BE2C (cell line): ENCODE data around the gene OSR1.
"Not testable (repeated sequence)": the region's sequence is repeated elsewhere in the genome, so short reads cannot be mapped to it uniquely, and the experiment has no call there.

Source experiments
- DNase-seq: peaks from one replicate; pipeline ENCODE4 v3.0.0-alpha.2; 2020
- H3K27me3 ChIP-seq: fragments of 250-450 bp; sonication (Bioruptor Pico); 2 replicates; pipeline ENCODE4 v1.5.1; 2020; ENCODE audit warnings: mild to moderate bottlenecking
- H3K36me3 ChIP-seq: fragments of 250-450 bp; sonication (Bioruptor Pico); 2 replicates; pipeline ENCODE4 v1.5.1; 2020; ENCODE audit warnings: mild to moderate bottlenecking
- H3K4me1 ChIP-seq: fragments of 250-450 bp; sonication (Bioruptor Pico); 2 replicates; pipeline ENCODE4 v1.5.1; 2020
- H3K4me3 ChIP-seq: 2 replicates; pipeline ENCODE4 v1.5.1; 2011; ENCODE audit warnings: low read depth, low read length
- H3K9me3 ChIP-seq: fragments of 250-450 bp; sonication (Bioruptor Pico); 2 replicates; pipeline ENCODE4 v1.5.1; 2020
- TF ChIP-seq, protein P1 (sequence below): IDR thresholded peaks from 2 replicates; pipeline ENCODE4 v1.5.1; 2012; ENCODE audit warnings: mild to moderate bottlenecking, low read depth, low read length

The OSR1 gene

DNA sequence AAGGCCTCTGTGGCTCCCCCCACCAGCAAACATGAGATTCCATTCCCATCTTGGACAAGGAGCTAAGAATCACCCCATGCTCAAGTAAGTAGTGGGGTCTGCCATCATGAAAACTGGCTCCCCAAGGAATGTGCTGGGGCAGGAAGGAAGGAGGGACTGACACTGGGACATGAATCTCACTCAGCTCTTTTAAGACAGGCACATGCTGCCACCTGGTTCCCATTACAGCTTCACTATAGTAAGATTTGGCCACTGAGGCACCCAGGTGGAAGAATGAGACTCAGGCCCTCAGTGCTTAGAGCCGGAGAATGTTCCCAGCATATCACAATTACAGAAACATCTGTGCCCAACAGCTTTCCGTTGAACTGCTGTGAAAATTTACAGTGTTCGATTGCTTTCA is 38.7 kb downstream of the OSR1 start:
- Histone ChIP-seq H3K9me3 (no peaks in the 10 kb centered on the region), H3K36me3 (no peaks in the 10 kb centered on the region), H3K27me3 (no peaks in the 10 kb centered on the region), H3K4me3 (no peak overlapping the region), H3K4me1 (no peaks in the 10 kb centered on the region)
- no peak for DNase-seq
- TF ChIP-seq, protein P1, sequence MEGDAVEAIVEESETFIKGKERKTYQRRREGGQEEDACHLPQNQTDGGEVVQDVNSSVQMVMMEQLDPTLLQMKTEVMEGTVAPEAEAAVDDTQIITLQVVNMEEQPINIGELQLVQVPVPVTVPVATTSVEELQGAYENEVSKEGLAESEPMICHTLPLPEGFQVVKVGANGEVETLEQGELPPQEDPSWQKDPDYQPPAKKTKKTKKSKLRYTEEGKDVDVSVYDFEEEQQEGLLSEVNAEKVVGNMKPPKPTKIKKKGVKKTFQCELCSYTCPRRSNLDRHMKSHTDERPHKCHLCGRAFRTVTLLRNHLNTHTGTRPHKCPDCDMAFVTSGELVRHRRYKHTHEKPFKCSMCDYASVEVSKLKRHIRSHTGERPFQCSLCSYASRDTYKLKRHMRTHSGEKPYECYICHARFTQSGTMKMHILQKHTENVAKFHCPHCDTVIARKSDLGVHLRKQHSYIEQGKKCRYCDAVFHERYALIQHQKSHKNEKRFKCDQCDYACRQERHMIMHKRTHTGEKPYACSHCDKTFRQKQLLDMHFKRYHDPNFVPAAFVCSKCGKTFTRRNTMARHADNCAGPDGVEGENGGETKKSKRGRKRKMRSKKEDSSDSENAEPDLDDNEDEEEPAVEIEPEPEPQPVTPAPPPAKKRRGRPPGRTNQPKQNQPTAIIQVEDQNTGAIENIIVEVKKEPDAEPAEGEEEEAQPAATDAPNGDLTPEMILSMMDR = no peak

GRCh38 chr2:19319064-19319463 is 39.4 kb downstream of the OSR1 start:
- Histone ChIP-seq H3K27me3 (no peaks in the 10 kb centered on the region), H3K4me3 (no peak overlapping the region), H3K36me3 (no peaks in the 10 kb centered on the region), H3K9me3 (no peaks in the 10 kb centered on the region), H3K4me1 (no peaks in the 10 kb centered on the region)
- DNase-seq = no peak
- TF ChIP-seq, protein P1 = no peak

DNA sequence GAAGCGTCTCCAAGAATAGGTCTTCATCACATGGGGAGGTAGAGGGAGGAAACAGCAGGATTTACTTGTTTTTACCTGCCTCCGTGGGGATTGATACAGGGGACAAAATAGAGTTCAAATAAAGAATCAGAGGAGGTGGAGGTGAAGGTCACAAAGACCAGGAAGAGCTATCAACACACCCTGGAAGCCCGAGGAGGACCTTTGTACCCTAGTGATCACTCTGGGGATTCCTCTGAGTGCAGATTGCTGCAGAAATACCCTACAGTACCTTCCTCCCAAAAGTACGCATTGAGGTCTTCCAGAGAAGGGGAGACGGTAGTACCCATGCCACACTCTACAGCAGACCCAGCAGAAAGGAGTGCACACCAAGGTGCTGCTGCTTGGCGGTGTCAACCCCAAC is 44.9 kb downstream of the OSR1 start:
- Histone ChIP-seq H3K27me3 (no peaks in the 10 kb centered on the region), H3K9me3 (no peaks in the 10 kb centered on the region), H3K36me3 (no peaks in the 10 kb centered on the region), H3K4me3 (no peak overlapping the region), H3K4me1 (no peaks in the 10 kb centered on the region)
- no peak for DNase-seq
- TF ChIP-seq, protein P1 = no peak

DNA sequence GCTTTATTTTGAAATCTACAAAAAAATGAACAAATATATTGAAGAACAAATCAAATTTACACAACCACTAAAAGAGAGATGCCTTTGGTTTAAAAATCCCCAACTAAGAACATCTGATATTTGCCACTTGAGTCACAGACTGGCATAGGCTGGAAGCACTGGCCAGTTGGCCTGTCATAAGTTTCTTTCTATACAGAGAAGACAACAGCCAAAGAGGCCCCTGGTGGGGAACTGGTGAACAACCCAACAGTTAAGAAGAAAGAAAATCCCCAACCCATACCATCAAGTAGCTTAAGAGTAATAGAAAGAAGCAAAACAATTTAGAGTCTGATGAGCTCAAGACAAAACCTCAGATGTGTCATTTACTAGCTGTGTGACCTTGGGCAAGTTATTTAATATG is 45.5 kb downstream of the OSR1 start:
- TF ChIP-seq, protein P1 = peak; percentile 21
- no peaks in the 10 kb centered on the region for H3K4me1 ChIP-seq
- no peak overlapping the region for H3K4me3 ChIP-seq
- H3K9me3 ChIP-seq = no peaks in the 10 kb centered on the region
- no peaks in the 10 kb centered on the region for H3K27me3 ChIP-seq
- no peaks in the 10 kb centered on the region for H3K36me3 ChIP-seq
- no peak for DNase-seq

DNA sequence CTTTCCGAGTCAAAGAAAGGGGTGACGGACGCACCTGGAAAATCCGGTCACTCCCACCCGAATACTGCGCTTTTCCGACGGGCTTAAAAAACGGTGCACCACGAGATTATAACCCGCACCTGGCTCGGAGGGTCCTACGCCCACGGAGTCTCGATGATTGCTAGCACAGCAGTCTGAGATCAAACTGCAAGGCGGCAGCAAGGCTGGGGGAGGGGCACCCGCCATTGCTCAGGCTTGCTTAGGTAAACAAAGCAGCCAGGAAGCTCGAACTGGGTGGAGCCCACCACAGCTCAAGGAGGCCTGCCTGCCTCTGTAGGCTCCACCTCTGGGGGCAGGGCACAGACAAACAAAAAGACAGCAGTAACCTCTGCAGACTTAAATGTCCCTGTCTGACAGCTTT is 52.4 kb downstream of the OSR1 start:
- H3K4me3 ChIP-seq, H3K27me3 ChIP-seq, H3K36me3 ChIP-seq, H3K4me1 ChIP-seq, H3K9me3 ChIP-seq, DNase-seq: not testable (repeated sequence)

GRCh38 chr2:19305400-19306055 is 52.9 kb downstream of the OSR1 start:
- not testable (repeated sequence) for H3K36me3 ChIP-seq, H3K9me3 ChIP-seq, H3K27me3 ChIP-seq, H3K4me1 ChIP-seq, H3K4me3 ChIP-seq, DNase-seq

DNA sequence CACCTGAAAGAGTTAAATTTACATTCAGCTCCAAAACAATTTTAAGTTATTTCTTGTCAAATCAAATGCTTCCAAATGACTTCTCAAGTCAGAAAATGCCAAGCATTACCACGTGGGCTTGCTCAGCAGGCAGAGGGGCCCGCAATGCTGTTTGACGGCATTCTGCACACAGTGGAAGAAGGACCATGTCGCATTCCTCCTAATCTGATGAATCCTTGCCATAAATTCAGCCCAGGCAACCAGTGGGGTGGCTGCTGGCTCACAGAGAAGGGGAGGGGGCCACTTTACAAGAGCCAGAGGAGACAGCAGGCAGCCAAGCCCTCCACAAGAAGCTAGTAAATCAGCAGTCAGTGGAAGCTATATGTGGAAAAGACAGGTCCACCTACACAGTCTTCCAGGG is 56.7 kb downstream of the OSR1 start:
- Histone ChIP-seq H3K36me3 (no peaks in the 10 kb centered on the region), H3K4me1 (no peaks in the 10 kb centered on the region), H3K9me3 (no peaks in the 10 kb centered on the region; the same call in 1 of the 2 replicates), H3K4me3 (no peak overlapping the region), H3K27me3 (no peaks in the 10 kb centered on the region)
- DNase-seq = no peak
- TF ChIP-seq, protein P1 = no peak
